ENCODE data around the gene PTPRC. TPM values are rescaled to one million over a fixed set of nuclear protein-coding genes. Genes with fewer than 3 reads are reported as not detected.

Gene PTPRC
- total RNA-seq, 1 experiment from 2014 or later, result 0.25 TPM

GRCh38 chr1:198657550-198658064, 18.8 kb downstream of the PTPRC start:
- Mint-ChIP-seq H3K27ac (ENCODE audit: unreplicated experiment) (no peak overlapping the region), H3K9me3 (ENCODE audit: unreplicated experiment) (no peaks in the 10 kb centered on the region), H3K27me3 (ENCODE audit: insufficient read depth, unreplicated experiment) (no peaks in the 10 kb centered on the region), H3K4me1 (ENCODE audit: low read depth, unreplicated experiment) (no peaks in the 10 kb centered on the region), H3K36me3 (ENCODE audit: insufficient read depth, unreplicated experiment) (no peaks in the 10 kb centered on the region), H3K4me3 (ENCODE audit: unreplicated experiment) (no peak overlapping the region)
- Histone ChIP-seq H3K36me3 (ENCODE audit: control insufficient read depth, insufficient read depth, low read length) (no peaks in the 10 kb centered on the region), H3K4me1 (peaks cover 3% of the 10 kb centered on the region; the same call in 1 of the 2 replicates), H3K9me3 (no peaks in the 10 kb centered on the region), H3K4me3 (ENCODE audit: low read depth, low read length) (no peak overlapping the region), H3K27me3 (replicated peaks; ENCODE audit: control insufficient read depth, insufficient read depth, low read length) (no peaks in the 10 kb centered on the region)
- POLR2A ChIA-PET, result no interaction called here
- intact Hi-C loops (cut with micrococcal nuclease; ENCODE audit: unreplicated experiment), result no loop called here
- no TSS peak for BruUV-seq (replicated peaks)
- no peak for TF ChIP-seq CTCF (IDR thresholded peaks at IDR 0.05; ENCODE audit: insufficient read depth in 1 of 2, low read depth in 1 of 2, low read length in 1 of 2, severe bottlenecking in 1 of 2, unreplicated experiment in 1 of 2)
- DNase-seq, result no peak
- CTCF ChIA-PET, result no interaction called here

GRCh38 chr1:198660341-198661261, 21.8 kb downstream of the PTPRC start:
- no TSS peak for BruUV-seq (replicated peaks)
- Histone ChIP-seq H3K27me3 (replicated peaks; ENCODE audit: control insufficient read depth, insufficient read depth, low read length) (no peaks in the 10 kb centered on the region), H3K4me1 (peaks cover 3% of the 10 kb centered on the region; the same call in 1 of the 2 replicates), H3K36me3 (ENCODE audit: control insufficient read depth, insufficient read depth, low read length) (no peaks in the 10 kb centered on the region), H3K9me3 (no peaks in the 10 kb centered on the region), H3K4me3 (ENCODE audit: low read depth, low read length) (no peak overlapping the region)
- Mint-ChIP-seq H3K4me1 (ENCODE audit: low read depth, unreplicated experiment) (no peaks in the 10 kb centered on the region), H3K9me3 (ENCODE audit: unreplicated experiment) (no peaks in the 10 kb centered on the region), H3K4me3 (ENCODE audit: unreplicated experiment) (no peak overlapping the region), H3K36me3 (ENCODE audit: insufficient read depth, unreplicated experiment) (no peaks in the 10 kb centered on the region), H3K27ac (ENCODE audit: unreplicated experiment) (no peak overlapping the region), H3K27me3 (ENCODE audit: insufficient read depth, unreplicated experiment) (no peaks in the 10 kb centered on the region)
- no peak for TF ChIP-seq CTCF (IDR thresholded peaks at IDR 0.05; ENCODE audit: insufficient read depth in 1 of 2, low read depth in 1 of 2, low read length in 1 of 2, severe bottlenecking in 1 of 2, unreplicated experiment in 1 of 2)
- DNase-seq, result no peak
- ChIA-PET CTCF (no interaction called here), POLR2A (no interaction called here)
- intact Hi-C loops (cut with micrococcal nuclease; ENCODE audit: unreplicated experiment), result no loop called here

- no peaks in the 10 kb centered on the region for H3K4me1 Mint-ChIP-seq (ENCODE audit: low read depth, unreplicated experiment)
- H3K9me3 Mint-ChIP-seq (ENCODE audit: unreplicated experiment), result no peaks in the 10 kb centered on the region
- ChIA-PET CTCF (no interaction called here), POLR2A (interaction anchor here (0.6 kb wide), 1 partner anchor 13 kb away, joined by 3 read pairs; no protein-coding TSS in a partner anchor)
- Histone ChIP-seq H3K36me3 (ENCODE audit: control insufficient read depth, insufficient read depth, low read length) (no peaks in the 10 kb centered on the region), H3K27me3 (replicated peaks; ENCODE audit: control insufficient read depth, insufficient read depth, low read length) (no peaks in the 10 kb centered on the region), H3K4me1 (no peaks in the 10 kb centered on the region), H3K4me3 (ENCODE audit: low read depth, low read length) (no peak overlapping the region), H3K9me3 (no peaks in the 10 kb centered on the region)
- intact Hi-C loops (cut with micrococcal nuclease; ENCODE audit: unreplicated experiment), result no loop called here
- BruUV-seq (replicated peaks), result no TSS peak
- no peak overlapping the region for H3K27ac Mint-ChIP-seq (ENCODE audit: unreplicated experiment)
- no peak for DNase-seq
- H3K27me3 Mint-ChIP-seq (ENCODE audit: insufficient read depth, unreplicated experiment), result no peaks in the 10 kb centered on the region
- TF ChIP-seq CTCF (IDR thresholded peaks at IDR 0.05; ENCODE audit: insufficient read depth in 1 of 2, low read depth in 1 of 2, low read length in 1 of 2, severe bottlenecking in 1 of 2, unreplicated experiment in 1 of 2), result no peak
- H3K36me3 Mint-ChIP-seq (ENCODE audit: insufficient read depth, unreplicated experiment), result no peaks in the 10 kb centered on the region
- no peak overlapping the region for H3K4me3 Mint-ChIP-seq (ENCODE audit: unreplicated experiment)
Measured at GRCh38 chr1:198662821-198663220, 24.0 kb downstream of the PTPRC start.
